ENCODE measurements around the gene KLHDC4. TPM values are rescaled to one million over a fixed set of nuclear protein-coding genes. Genes with fewer than 3 reads are reported as not detected.

The KLHDC4 gene
- total RNA-seq, 6 donors from 2014 or later = 30.7 to 248 (median 37.5) TPM

GRCh38 chr16:87688876-87689815 lies 76.6 kb downstream of the KLHDC4 start:
- WGBS, 2 donors = 89 to 95% methylated on average over 8 to 43 of the region's 45 CpGs
- Histone ChIP-seq H3K9me3 (no peaks in the 10 kb centered on the region), H3K36me3 (no peaks in the 10 kb centered on the region), H3K4me1 (no peaks in the 10 kb centered on the region), H3K27ac (no peak overlapping the region), H3K27me3 (no peaks in the 10 kb centered on the region), H3K4me3 (no peak overlapping the region)
- ATAC-seq (ENCODE audit: low FRiP score in 2 of 2) = no peak
- TF ChIP-seq POLR2AphosphoS5 (IDR thresholded peaks at IDR 0.05) (no peak), POLR2A (IDR thresholded peaks at IDR 0.05) (no peak), EP300 (IDR thresholded peaks at IDR 0.05) (no peak), CTCF (IDR thresholded peaks at IDR 0.05) (no peak)
- no peak for DNase-seq

- H3K9me3 ChIP-seq = no peaks in the 10 kb centered on the region
- no peak overlapping the region for H3K27ac ChIP-seq
- H3K4me3 ChIP-seq = no peak overlapping the region
- no peaks in the 10 kb centered on the region for H3K27me3 ChIP-seq
- no peaks in the 10 kb centered on the region for H3K4me1 ChIP-seq
- DNase-seq (peak in 1 of 2 donors; percentile 71), ATAC-seq (ENCODE audit: low FRiP score in 2 of 2) (no peak)
- no peak for TF ChIP-seq POLR2AphosphoS5 (IDR thresholded peaks at IDR 0.05)
- no peak for TF ChIP-seq CTCF (IDR thresholded peaks at IDR 0.05)
- TF ChIP-seq EP300 (IDR thresholded peaks at IDR 0.05) = no peak
- no peak for TF ChIP-seq POLR2A (IDR thresholded peaks at IDR 0.05)
- 80 to 85% methylated on average over 3 to 14 of the region's 14 CpGs for WGBS, 2 donors
- no peaks in the 10 kb centered on the region for H3K36me3 ChIP-seq
Measured at GRCh38 chr16:87687998-87688529, 77.7 kb downstream of the KLHDC4 start.

GRCh38 chr16:87687126-87687910 lies 78.5 kb downstream of the KLHDC4 start:
- 68 to 75% methylated on average over 9 to 29 of the region's 31 CpGs for WGBS, 2 donors

GRCh38 chr16:87686697-87687096 lies 79.1 kb downstream of the KLHDC4 start:
- H3K27ac ChIP-seq = no peak overlapping the region
- 70 to 81% methylated on average over 11 of the region's 13 CpGs for WGBS, 2 donors
- no peak for ATAC-seq (ENCODE audit: low FRiP score in 2 of 2)
- peak in 1 of 2 donors; percentile 51 for DNase-seq
- no peaks in the 10 kb centered on the region for H3K9me3 ChIP-seq
- TF ChIP-seq POLR2A (IDR thresholded peaks at IDR 0.05) = no peak
- TF ChIP-seq CTCF (IDR thresholded peaks at IDR 0.05) = no peak
- TF ChIP-seq POLR2AphosphoS5 (IDR thresholded peaks at IDR 0.05) = no peak
- TF ChIP-seq EP300 (IDR thresholded peaks at IDR 0.05) = no peak
- H3K36me3 ChIP-seq = no peaks in the 10 kb centered on the region
- no peak overlapping the region for H3K4me3 ChIP-seq
- no peaks in the 10 kb centered on the region for H3K4me1 ChIP-seq
- H3K27me3 ChIP-seq = no peaks in the 10 kb centered on the region

More at GRCh38 chr16:87687126-87687910, 78.5 kb downstream of the KLHDC4 start:
- H3K27ac ChIP-seq = no peak overlapping the region
- H3K4me1 ChIP-seq = no peaks in the 10 kb centered on the region
- H3K4me3 ChIP-seq = no peak overlapping the region
- no peaks in the 10 kb centered on the region for H3K9me3 ChIP-seq
- TF ChIP-seq POLR2A (IDR thresholded peaks at IDR 0.05) (no peak), EP300 (IDR thresholded peaks at IDR 0.05) (no peak), CTCF (IDR thresholded peaks at IDR 0.05) (no peak), POLR2AphosphoS5 (IDR thresholded peaks at IDR 0.05) (no peak)
- H3K27me3 ChIP-seq = no peaks in the 10 kb centered on the region
- H3K36me3 ChIP-seq = no peaks in the 10 kb centered on the region
- no peak for ATAC-seq (ENCODE audit: low FRiP score in 2 of 2)
- peak in 1 of 2 donors; percentile 70 for DNase-seq

Data from upper lobe of left lung (tissue), 6 donors.